Stomach (tissue), 9 donors: Measurements from ENCODE around the gene IQCH. TPM values are rescaled to one million over a fixed set of nuclear protein-coding genes. Genes with fewer than 3 reads are reported as not detected.

Experiments used
- DNase-seq, 2 donors: peaks; one replicate each; pipeline versions ENCODE4 v3.0.0 to v3.0.0-alpha.2; 2013 to 2019
- H3K27ac ChIP-seq, 5 donors: fragments of 200-600 bp in 4 of 5; sonication (generic) in 4 of 5; one replicate each; pipeline ENCODE4 v1.5.1; 2013 to 2019; ENCODE audit warnings: mild to moderate bottlenecking in 1 of 5, moderate library complexity in 1 of 5
- H3K27me3 ChIP-seq, 3 donors: fragments of 200-600 bp; sonication (generic); one replicate each; pipeline ENCODE4 v1.5.1; 2017 to 2019; ENCODE audit warnings: mixed run types in 1 of 3
- H3K36me3 ChIP-seq, 4 donors: fragments of 200-600 bp; sonication (generic); 1 replicate in 3 of 4; 2 replicates in 1 of 4; pipeline ENCODE4 v1.5.1; 2016 to 2019
- H3K4me1 ChIP-seq, 4 donors: fragments of 200-600 bp; sonication (generic); one replicate each; pipeline ENCODE4 v1.5.1; 2016 to 2019
- H3K4me3 ChIP-seq, 4 donors: fragments of 200-600 bp; sonication (generic) in 3 of 4; one replicate each; pipeline ENCODE4 v1.5.1; 2016 to 2019; ENCODE audit warnings: mild to moderate bottlenecking in 1 of 4
- H3K9me3 ChIP-seq, 4 donors: fragments of 200-600 bp; sonication (generic); one replicate each; pipeline ENCODE4 v1.5.1; 2016 to 2019
- CTCF ChIP-seq, 7 experiments: fragments of 450-650 bp in 4 of 7; fragments of 200-600 bp in 3 of 7; sonication (generic) in 3 of 7; IDR thresholded peaks; one replicate each; pipeline ENCODE4 v1.5.1; 2016 to 2019; ENCODE audit warnings: antibody characterized with exemption in 7 of 7, control low read depth in 2 of 7, mild to moderate bottlenecking in 1 of 7
- EP300 ChIP-seq: sonication (generic); formaldehyde crosslinking; IDR thresholded peaks from one replicate; pipeline ENCODE4 v1.6.1; 2017; ENCODE audit warnings: antibody characterized with exemption
- POLR2A ChIP-seq, 4 donors: fragments of 450-650 bp; IDR thresholded peaks; one replicate each; pipeline ENCODE4 v1.6.1; 2016; ENCODE audit warnings: antibody characterized with exemption in 4 of 4, control low read depth in 2 of 4, mild to moderate bottlenecking in 1 of 4, moderate library complexity in 1 of 4
- POLR2AphosphoS5 ChIP-seq, 3 donors: sonication (generic); formaldehyde crosslinking; IDR thresholded peaks; one replicate each; pipeline ENCODE4 v1.6.1; 2016; ENCODE audit warnings: antibody characterized with exemption in 3 of 3
- WGBS, 5 donors: extraction: QIAGEN DNeasy Blood & Tissue Kit in 3 of 5; methylation state at CpG; one replicate each; pipeline versions ENCODE4 v1.1.5 to v1.1.7; 2013 to 2018; 5-methylcytosine and 5-hydroxymethylcytosine counted together
- intact Hi-C: fragments of 100-400 bp; cut with DNase I; formaldehyde crosslinking; loops from one replicate; pipeline ENCODE4 v1.15.1; 2023; ENCODE audit warnings: low total_unique reads
- polyA plus RNA-seq, 3 donors: library from polyadenylated mRNA; stranded (reverse); fragments of 200-250 nt; gene quantifications; one replicate each; pipeline ENCODE4 v1.2.3, GENCODE V29; 2013
- total RNA-seq, 5 donors: library from RNA; depleted of rRNA; stranded (reverse); fragments of >200 nt; gene quantifications; one replicate each; pipeline versions ENCODE4 v1.1.0 to v1.2.3, GENCODE V29; 2014 to 2016
- donor health status: healthy with polysubstance abuse.
- donor health status: Bipolar disorder and iron deficiency.
- donor health status: healthy.

The IQCH gene
- total and polyA plus RNA-seq, 8 donors: 0.25 to 9.4 (median 1.7) TPM; not detected in 1

- TF ChIP-seq CTCF (IDR thresholded peaks at IDR 0.05) (no peak), EP300 (no peak), POLR2AphosphoS5 (IDR thresholded peaks at IDR 0.05) (no peak), POLR2A (IDR thresholded peaks at IDR 0.05) (no peak)
- H3K36me3 ChIP-seq: no peaks in the 10 kb centered on the region
- no peak overlapping the region for H3K27ac ChIP-seq
- H3K27me3 ChIP-seq: no peaks in the 10 kb centered on the region
- H3K9me3 ChIP-seq: no peaks in the 10 kb centered on the region
- no peak overlapping the region for H3K4me3 ChIP-seq
- H3K4me1 ChIP-seq: no peaks in the 10 kb centered on the region
- DNase-seq: no peak
- intact Hi-C loops: no loop called here
- 82 to 91% (median 88%) methylated on average over 2 of the region's 2 CpGs for WGBS, 5 donors
Measured at GRCh38 chr15:67365994-67366393, 111.4 kb downstream of the IQCH start.

GRCh38 chr15:67366904-67367303 is 112.3 kb downstream of the IQCH start:
- H3K4me3 ChIP-seq: no peak overlapping the region
- WGBS, 5 donors: 64 to 89% (median 88%) methylated on average over 1 of the region's 1 CpG
- no peaks in the 10 kb centered on the region for H3K9me3 ChIP-seq
- H3K27ac ChIP-seq: no peak overlapping the region
- intact Hi-C loops: no loop called here
- H3K27me3 ChIP-seq: no peaks in the 10 kb centered on the region
- H3K36me3 ChIP-seq: no peaks in the 10 kb centered on the region
- no peak for TF ChIP-seq EP300
- TF ChIP-seq CTCF (IDR thresholded peaks at IDR 0.05): no peak
- TF ChIP-seq POLR2AphosphoS5 (IDR thresholded peaks at IDR 0.05): no peak
- no peak for TF ChIP-seq POLR2A (IDR thresholded peaks at IDR 0.05)
- no peak for DNase-seq
- H3K4me1 ChIP-seq: no peaks in the 10 kb centered on the region

GRCh38 chr15:67369359-67369998 is 114.9 kb downstream of the IQCH start:
- Histone ChIP-seq H3K4me1 (no peaks in the 10 kb centered on the region), H3K27ac (no peak overlapping the region), H3K36me3 (no peaks in the 10 kb centered on the region), H3K9me3 (no peaks in the 10 kb centered on the region), H3K27me3 (no peaks in the 10 kb centered on the region), H3K4me3 (no peak overlapping the region)
- intact Hi-C loops: no loop called here
- no peak for TF ChIP-seq POLR2A (IDR thresholded peaks at IDR 0.05)
- no peak for TF ChIP-seq EP300
- TF ChIP-seq CTCF (IDR thresholded peaks at IDR 0.05): no peak
- no peak for TF ChIP-seq POLR2AphosphoS5 (IDR thresholded peaks at IDR 0.05)
- 86 to 98% (median 95%) methylated on average over 2 of the region's 2 CpGs for WGBS, 5 donors
- DNase-seq: no peak

GRCh38 chr15:67370206-67370954 is 115.8 kb downstream of the IQCH start:
- no peaks in the 10 kb centered on the region for H3K4me1 ChIP-seq
- WGBS, 5 donors: 86 to 92% (median 88%) methylated on average over 9 of the region's 9 CpGs
- no peak overlapping the region for H3K27ac ChIP-seq
- no peaks in the 10 kb centered on the region for H3K36me3 ChIP-seq
- intact Hi-C loops: no loop called here
- H3K27me3 ChIP-seq: no peaks in the 10 kb centered on the region
- no peak overlapping the region for H3K4me3 ChIP-seq
- H3K9me3 ChIP-seq: no peaks in the 10 kb centered on the region
- TF ChIP-seq EP300 (no peak), POLR2A (IDR thresholded peaks at IDR 0.05) (no peak), POLR2AphosphoS5 (IDR thresholded peaks at IDR 0.05) (no peak), CTCF (IDR thresholded peaks at IDR 0.05) (no peak)
- DNase-seq: no peak
